Measurements from ENCODE around the gene SLC16A9. TPM values are rescaled to one million over a fixed set of nuclear protein-coding genes. Genes with fewer than 3 reads are reported as not detected.

SLC16A9 gene
- total RNA-seq, 1 experiment from 2014 or later, result 0.13 TPM

- ATAC-seq (no peak), DNase-seq (ENCODE audit: low read depth, low spot score) (no peak)
Measured at GRCh38 chr10:59674215-59674836, 35.3 kb downstream of the SLC16A9 start.

GRCh38 chr10:59672150-59672875 is 37.3 kb downstream of the SLC16A9 start:
- Histone ChIP-seq H3K27ac (ENCODE audit: low read length) (no peak overlapping the region), H3K4me3 (ENCODE audit: low read depth in 2 of 2, low read length in 2 of 2) (no peak overlapping the region), H3K36me3 (ENCODE audit: control insufficient read depth, insufficient read depth, low read length) (no peaks in the 10 kb centered on the region), H3K27me3 (ENCODE audit: control insufficient read depth, insufficient read depth, low read length) (peaks cover 8% of the 10 kb centered on the region), H3K4me1 (ENCODE audit: control insufficient read depth, insufficient read depth, low read length) (no peaks in the 10 kb centered on the region), H3K9me3 (ENCODE audit: control insufficient read depth, insufficient read depth, low read depth, low read length) (no peaks in the 10 kb centered on the region)
- no peak for DNase-seq (ENCODE audit: low read depth, low spot score)
- POLR2A ChIA-PET, result no interaction called here
- CTCF ChIA-PET, result no interaction called here
- ATAC-seq, result no peak
- in situ Hi-C loops (cut with HindIII; ENCODE audit: low pct_unique_long_range_greater_than_20kb, low sequenced_read_pairs) (no loop called here), intact Hi-C loops (cut with micrococcal nuclease; ENCODE audit: unreplicated experiment) (no loop called here)
- no TSS peak for BruUV-seq (replicated peaks)
- no peak for TF ChIP-seq POLR2AphosphoS5 (IDR thresholded peaks at IDR 0.05; ENCODE audit: low read depth, low read length)
- TF ChIP-seq CTCF (IDR thresholded peaks at IDR 0.05), result no peak
- no peak for TF ChIP-seq REST (IDR thresholded peaks at IDR 0.05; ENCODE audit: insufficient read depth in 1 of 2, low read depth in 2 of 2, low read length in 1 of 2)
- TF ChIP-seq SIN3A (IDR thresholded peaks at IDR 0.05; ENCODE audit: borderline replicate concordance, insufficient read depth, low read depth, low read length), result no peak

More at GRCh38 chr10:59674215-59674836, 35.3 kb downstream of the SLC16A9 start:
- ChIA-PET CTCF (no interaction called here), POLR2A (no interaction called here)
- peaks cover 5% of the 10 kb centered on the region for H3K27me3 ChIP-seq (ENCODE audit: control insufficient read depth, insufficient read depth, low read length)
- no TSS peak for BruUV-seq (replicated peaks)
- no peaks in the 10 kb centered on the region for H3K4me1 ChIP-seq (ENCODE audit: control insufficient read depth, insufficient read depth, low read length)
- no peak overlapping the region for H3K27ac ChIP-seq (ENCODE audit: low read length)
- no peaks in the 10 kb centered on the region for H3K36me3 ChIP-seq (ENCODE audit: control insufficient read depth, insufficient read depth, low read length)
- no peak overlapping the region for H3K4me3 ChIP-seq (ENCODE audit: low read depth in 2 of 2, low read length in 2 of 2)
- TF ChIP-seq CTCF (IDR thresholded peaks at IDR 0.05) (no peak), TCF7L2 (IDR thresholded peaks at IDR 0.05; ENCODE audit: low read depth, low read length) (no peak), REST (IDR thresholded peaks at IDR 0.05; ENCODE audit: insufficient read depth in 1 of 2, low read depth in 2 of 2, low read length in 1 of 2) (no peak), SIN3A (IDR thresholded peaks at IDR 0.05; ENCODE audit: borderline replicate concordance, insufficient read depth, low read depth, low read length) (no peak), POLR2AphosphoS5 (IDR thresholded peaks at IDR 0.05; ENCODE audit: low read depth, low read length) (no peak)
- in situ Hi-C loops (cut with HindIII; ENCODE audit: low pct_unique_long_range_greater_than_20kb, low sequenced_read_pairs), result no loop called here
- no peaks in the 10 kb centered on the region for H3K9me3 ChIP-seq (ENCODE audit: control insufficient read depth, insufficient read depth, low read depth, low read length)
- intact Hi-C loops (cut with micrococcal nuclease; ENCODE audit: unreplicated experiment), result no loop called here

All from Panc1 (cell line).